Endothelial cell of umbilical vein (primary cell): ENCODE results near the gene SLCO2A1.

ENCODE experiments used
- EZH2 ChIP-seq: IDR thresholded peaks from 2 replicates; pipeline ENCODE4 v1.6.1; 2012; ENCODE audit warnings: borderline replicate concordance, low read depth, mild to moderate bottlenecking, moderate library complexity, low read length, inconsistent platforms; ENCODE audit not compliant: severe bottlenecking
- FOS ChIP-seq: IDR thresholded peaks from 2 replicates; pipeline ENCODE4 v1.6.1; 2011; ENCODE audit warnings: mild to moderate bottlenecking, low read length, moderate library complexity, borderline replicate concordance; ENCODE audit not compliant: insufficient read depth
- JUN ChIP-seq: IDR thresholded peaks from 2 replicates; pipeline ENCODE4 v1.6.1; 2011; ENCODE audit warnings: borderline replicate concordance, low read depth; ENCODE audit not compliant: insufficient read length, insufficient read depth
- MYC ChIP-seq: IDR thresholded peaks from one replicate; pipeline ENCODE4 v1.6.1; 2011; ENCODE audit warnings: mild to moderate bottlenecking, low read depth, low read length
- POLR2A ChIP-seq: IDR thresholded peaks from 2 replicates; pipeline ENCODE4 v1.6.1; 2012; ENCODE audit warnings: low read depth, mild to moderate bottlenecking, control low read depth, low read length
- POLR2AphosphoS5 ChIP-seq: IDR thresholded peaks from 2 replicates; pipeline ENCODE4 v1.6.1; 2012; ENCODE audit warnings: low read depth, mild to moderate bottlenecking, control low read depth, low read length, moderate library complexity; ENCODE audit not compliant: insufficient read depth
- TF ChIP-seq, protein P1 (sequence below), 2 donors: IDR thresholded peaks; 1 replicate in 1 of 2; 2 replicates in 1 of 2; pipeline ENCODE4 v1.5.1; 2011; ENCODE audit warnings: low read length in 2 of 2, mild to moderate bottlenecking in 2 of 2, moderate library complexity in 2 of 2, control low read depth in 1 of 2, inconsistent platforms in 1 of 2, low read depth in 1 of 2; ENCODE audit not compliant: insufficient read depth in 1 of 2; ENCODE audit errors: extremely low read depth in 1 of 2
- TF ChIP-seq, protein P2 (sequence below): IDR thresholded peaks from 2 replicates; pipeline ENCODE4 v1.6.1; 2011; ENCODE audit not compliant: insufficient read depth, insufficient read length

DNA sequence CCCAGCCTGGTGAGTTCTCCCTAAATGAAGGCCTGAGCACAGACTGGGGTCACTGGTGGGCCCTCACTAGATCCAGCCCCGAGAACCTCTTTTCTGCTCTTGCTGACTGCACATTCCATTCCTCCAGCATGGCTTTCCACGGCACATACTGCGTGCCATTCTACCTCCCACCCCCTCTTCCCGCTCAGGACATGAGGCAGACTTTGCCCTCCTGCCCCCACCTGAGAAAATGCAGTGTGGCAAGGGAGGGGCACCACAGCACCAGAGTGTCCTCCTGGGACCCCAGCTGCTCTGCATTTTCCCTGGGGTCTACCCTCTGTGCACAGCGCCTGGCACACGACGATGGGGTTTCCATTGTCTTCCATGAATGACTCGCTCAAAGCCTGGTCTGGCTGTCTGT is 6.1 kb upstream of the SLCO2A1 start:
- TF ChIP-seq EZH2, result no peak
- TF ChIP-seq, protein P1, sequence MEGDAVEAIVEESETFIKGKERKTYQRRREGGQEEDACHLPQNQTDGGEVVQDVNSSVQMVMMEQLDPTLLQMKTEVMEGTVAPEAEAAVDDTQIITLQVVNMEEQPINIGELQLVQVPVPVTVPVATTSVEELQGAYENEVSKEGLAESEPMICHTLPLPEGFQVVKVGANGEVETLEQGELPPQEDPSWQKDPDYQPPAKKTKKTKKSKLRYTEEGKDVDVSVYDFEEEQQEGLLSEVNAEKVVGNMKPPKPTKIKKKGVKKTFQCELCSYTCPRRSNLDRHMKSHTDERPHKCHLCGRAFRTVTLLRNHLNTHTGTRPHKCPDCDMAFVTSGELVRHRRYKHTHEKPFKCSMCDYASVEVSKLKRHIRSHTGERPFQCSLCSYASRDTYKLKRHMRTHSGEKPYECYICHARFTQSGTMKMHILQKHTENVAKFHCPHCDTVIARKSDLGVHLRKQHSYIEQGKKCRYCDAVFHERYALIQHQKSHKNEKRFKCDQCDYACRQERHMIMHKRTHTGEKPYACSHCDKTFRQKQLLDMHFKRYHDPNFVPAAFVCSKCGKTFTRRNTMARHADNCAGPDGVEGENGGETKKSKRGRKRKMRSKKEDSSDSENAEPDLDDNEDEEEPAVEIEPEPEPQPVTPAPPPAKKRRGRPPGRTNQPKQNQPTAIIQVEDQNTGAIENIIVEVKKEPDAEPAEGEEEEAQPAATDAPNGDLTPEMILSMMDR (IDR thresholded peaks at IDR 0.05; ENCODE audit: extremely low read depth in 1 of 2, insufficient read depth in 1 of 2, low read depth in 1 of 2, low read length in 2 of 2), result no peak
- no peak for TF ChIP-seq POLR2A
- no peak for TF ChIP-seq POLR2AphosphoS5
- TF ChIP-seq, protein P2, sequence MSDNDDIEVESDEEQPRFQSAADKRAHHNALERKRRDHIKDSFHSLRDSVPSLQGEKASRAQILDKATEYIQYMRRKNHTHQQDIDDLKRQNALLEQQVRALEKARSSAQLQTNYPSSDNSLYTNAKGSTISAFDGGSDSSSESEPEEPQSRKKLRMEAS, result no peak
- TF ChIP-seq FOS, result no peak
- TF ChIP-seq JUN, result no peak
- no peak for TF ChIP-seq MYC
